HCT116 (cell line): Measurements from ENCODE around the gene MINDY4B. TPM values are rescaled to one million over a fixed set of nuclear protein-coding genes. Genes with fewer than 3 reads are reported as not detected.

Experiments used
- ATAC-seq: fragments of 200-7000 bp; cut with Tn5 transposase; 2 replicates; pipeline ENCODE4 v1.9.1; 2020; ENCODE audit warnings: mild to moderate bottlenecking, moderate library complexity
- BruUV-seq: library from RNA; stranded (reverse); fragments of 400-500 nt; replicated peaks from 2 replicates; lab custom pipeline; 2021; lab: Mats Ljungman, UMichigan
- CTCF ChIA-PET: fragments of 300-600 bp; sonication (Branson Sonifier 250); formaldehyde crosslinking; loops from one replicate; lab custom pipeline; 2021; ENCODE audit warnings: antibody characterized with exemption; lab: Charles Lee
- POLR2A ChIA-PET: fragments of 300-600, 350-600 bp; sonication (Branson Sonifier 250); formaldehyde crosslinking; loops from one replicate; lab custom pipeline; 2021; ENCODE audit warnings: antibody characterized with exemption; lab: Charles Lee
- RAD21 ChIA-PET, 2 experiments: fragments of 300-600 bp; sonication (Branson Sonifier 250); formaldehyde crosslinking; loops; one replicate each; lab custom pipeline; 2023; ENCODE audit warnings: low total read pairs in 2 of 2; ENCODE audit not compliant: uncharacterized antibody in 2 of 2, unreplicated experiment in 2 of 2, low non-redundant PET in 1 of 2; lab: Charles Lee
- DNase-seq: peaks from one replicate; pipeline ENCODE4 v3.0.0-alpha.2; 2010; ENCODE audit warnings: low read depth, low spot score
- H2AFZ ChIP-seq: fragments of 200-600 bp; shearing (Covaris generic), sonication (generic); 2 replicates; pipeline ENCODE4 v1.6.1; 2017; ENCODE audit warnings: low read depth, mixed run types, mixed read lengths, antibody characterized with exemption, low read length; ENCODE audit not compliant: poor library complexity, severe bottlenecking
- H3K27ac ChIP-seq: 2 replicates; pipeline ENCODE4 v1.5.1; 2012; ENCODE audit warnings: low read depth, low read length
- H3K27me3 ChIP-seq: fragments of 200-600 bp; sonication (generic); 2 replicates; pipeline ENCODE4 v1.6.1; 2016; ENCODE audit warnings: mixed run types, low read length, mixed read lengths; ENCODE audit not compliant: insufficient read depth
- H3K36me3 ChIP-seq, 2 experiments: fragments of 200-500 bp in 1 of 2; fragments of 200-600 bp in 1 of 2; sonication (Bioruptor generic) in 1 of 2; sonication (generic) in 1 of 2; 2 replicates each; pipeline versions ENCODE4 v1.5.1 to v1.6.1; 2014 to 2016; ENCODE audit warnings: low read length in 2 of 2, inconsistent platforms in 1 of 2, mixed read lengths in 1 of 2, mixed run types in 1 of 2; ENCODE audit not compliant: insufficient read depth in 2 of 2, control insufficient read depth in 1 of 2
- H3K4me1 ChIP-seq, 2 experiments: fragments of 200-600 bp in 1 of 2; sonication (generic) in 1 of 2; 2 replicates each; pipeline versions ENCODE4 v1.5.1 to v1.6.1; 2012 to 2017; ENCODE audit warnings: low read length in 2 of 2, inconsistent platforms in 1 of 2, mild to moderate bottlenecking in 1 of 2, mixed read lengths in 1 of 2, mixed run types in 1 of 2, moderate library complexity in 1 of 2; ENCODE audit not compliant: insufficient read depth in 2 of 2, control insufficient read depth in 1 of 2
- H3K4me2 ChIP-seq: fragments of 200-600 bp; sonication (generic); 2 replicates; pipeline ENCODE4 v1.6.1; 2017; ENCODE audit warnings: mixed run types, low read length, mixed read lengths
- H3K4me3 ChIP-seq, 2 experiments: fragments of 200-600 bp in 1 of 2; sonication (generic) in 1 of 2; replicated peaks in 1 of 2; 2 replicates each; pipeline ENCODE4 v1.5.1; 2011 to 2016; ENCODE audit warnings: low read length in 2 of 2, control low read depth in 1 of 2, low read depth in 1 of 2, mild to moderate bottlenecking in 1 of 2, mixed read lengths in 1 of 2, mixed run types in 1 of 2
- H3K79me2 ChIP-seq: fragments of 200-600 bp; sonication (generic); 2 replicates; pipeline ENCODE4 v1.6.1; 2017; ENCODE audit warnings: mild to moderate bottlenecking, mixed run types, low read length, moderate library complexity, mixed read lengths; ENCODE audit not compliant: insufficient read depth
- H3K9ac ChIP-seq: fragments of 200-600 bp; sonication (generic); 2 replicates; pipeline ENCODE4 v1.6.1; 2016; ENCODE audit warnings: low read length, mixed read lengths
- H3K9me2 ChIP-seq: fragments of 200-600 bp; sonication (generic), shearing (Covaris generic); 2 replicates; pipeline ENCODE4 v1.6.1; 2017; ENCODE audit warnings: mixed run types, mild to moderate bottlenecking, moderate library complexity; ENCODE audit not compliant: insufficient read depth
- H3K9me3 ChIP-seq, 2 experiments: fragments of 200-500 bp in 1 of 2; fragments of 200-600 bp in 1 of 2; sonication (Bioruptor generic) in 1 of 2; sonication (generic) in 1 of 2; 2 replicates each; pipeline ENCODE4 v1.6.1; 2014 to 2017; ENCODE audit warnings: low read length in 2 of 2, mixed read lengths in 2 of 2, inconsistent platforms in 1 of 2, low read depth in 1 of 2, mild to moderate bottlenecking in 1 of 2, mixed run types in 1 of 2, moderate library complexity in 1 of 2; ENCODE audit not compliant: control insufficient read depth in 1 of 2, insufficient read depth in 1 of 2
- H4K20me1 ChIP-seq: fragments of 200-600 bp; sonication (generic), shearing (Covaris generic); 2 replicates; pipeline ENCODE4 v1.6.1; 2017; ENCODE audit warnings: mixed run types, mild to moderate bottlenecking, moderate library complexity; ENCODE audit not compliant: insufficient read depth
- CEBPB ChIP-seq: IDR thresholded peaks from 2 replicates; pipeline ENCODE4 v1.6.1; 2012; ENCODE audit warnings: low read depth
- EGR1 ChIP-seq: IDR thresholded peaks from 2 replicates; pipeline ENCODE4 v1.6.1; 2012; ENCODE audit warnings: low read depth
- EZH2phosphoT487 ChIP-seq: fragments of 200-600 bp; IDR thresholded peaks from 2 replicates; pipeline ENCODE4 v1.6.1; 2018; ENCODE audit warnings: antibody characterized with exemption, borderline replicate concordance
- POLR2A ChIP-seq: IDR thresholded peaks from 2 replicates; pipeline ENCODE4 v1.7.0; 2011; ENCODE audit warnings: borderline replicate concordance; ENCODE audit not compliant: insufficient read depth, insufficient read length; ENCODE audit errors: extremely low read depth
- POLR2AphosphoS5 ChIP-seq: IDR thresholded peaks from 2 replicates; pipeline ENCODE4 v1.6.1; 2011; ENCODE audit warnings: mild to moderate bottlenecking, low read depth, low read length, moderate library complexity
- REST ChIP-seq: IDR thresholded peaks from 2 replicates; pipeline ENCODE4 v1.6.1; 2012; ENCODE audit warnings: low read depth
- SRF ChIP-seq: IDR thresholded peaks from 2 replicates; pipeline ENCODE4 v1.6.1; 2012; ENCODE audit warnings: low read depth
- TCF7L2 ChIP-seq: IDR thresholded peaks from 2 replicates; pipeline ENCODE4 v1.7.0; 2011; ENCODE audit warnings: borderline replicate concordance, inconsistent platforms; ENCODE audit not compliant: insufficient read depth, insufficient read length; ENCODE audit errors: extremely low read depth
- YY1 ChIP-seq: IDR thresholded peaks from 2 replicates; pipeline ENCODE4 v1.6.1; 2011; ENCODE audit warnings: low read length, low read depth, moderate library complexity, mild to moderate bottlenecking; ENCODE audit not compliant: insufficient replicate concordance; ENCODE audit errors: extremely low read depth
- ZNF274 ChIP-seq: fragments of 200-500 bp; sonication (Bioruptor generic); IDR thresholded peaks from 2 replicates; pipeline ENCODE4 v1.6.1; 2014; ENCODE audit warnings: mild to moderate bottlenecking, low read depth, low read length, inconsistent platforms
- intact Hi-C: fragments of 100-400 bp; cut with micrococcal nuclease; formaldehyde crosslinking; loops from 2 replicates; pipeline ENCODE4 v1.10.0; 2022
- total RNA-seq: library from RNA; stranded (reverse); gene quantifications from one replicate; pipeline ENCODE4 v1.2.1, GENCODE V29; 2021; ENCODE audit not compliant: unreplicated experiment
- TF ChIP-seq, protein P1 (sequence below): IDR thresholded peaks from 2 replicates; pipeline ENCODE4 v1.6.1; 2011; ENCODE audit warnings: mild to moderate bottlenecking, low read length, moderate library complexity; ENCODE audit not compliant: insufficient replicate concordance; ENCODE audit errors: extremely low read depth

Gene MINDY4B
- total RNA-seq, 1 experiment from 2014 or later = not detected

- H3K79me2 ChIP-seq = no peaks in the 10 kb centered on the region
- TF ChIP-seq SRF (no peak), TCF7L2 (no peak), ZNF274 (no peak), POLR2AphosphoS5 (no peak), CEBPB (no peak), POLR2A (no peak), YY1 (no peak), REST (no peak), EGR1 (no peak), EZH2phosphoT487 (no peak)
- TF ChIP-seq, protein P1, sequence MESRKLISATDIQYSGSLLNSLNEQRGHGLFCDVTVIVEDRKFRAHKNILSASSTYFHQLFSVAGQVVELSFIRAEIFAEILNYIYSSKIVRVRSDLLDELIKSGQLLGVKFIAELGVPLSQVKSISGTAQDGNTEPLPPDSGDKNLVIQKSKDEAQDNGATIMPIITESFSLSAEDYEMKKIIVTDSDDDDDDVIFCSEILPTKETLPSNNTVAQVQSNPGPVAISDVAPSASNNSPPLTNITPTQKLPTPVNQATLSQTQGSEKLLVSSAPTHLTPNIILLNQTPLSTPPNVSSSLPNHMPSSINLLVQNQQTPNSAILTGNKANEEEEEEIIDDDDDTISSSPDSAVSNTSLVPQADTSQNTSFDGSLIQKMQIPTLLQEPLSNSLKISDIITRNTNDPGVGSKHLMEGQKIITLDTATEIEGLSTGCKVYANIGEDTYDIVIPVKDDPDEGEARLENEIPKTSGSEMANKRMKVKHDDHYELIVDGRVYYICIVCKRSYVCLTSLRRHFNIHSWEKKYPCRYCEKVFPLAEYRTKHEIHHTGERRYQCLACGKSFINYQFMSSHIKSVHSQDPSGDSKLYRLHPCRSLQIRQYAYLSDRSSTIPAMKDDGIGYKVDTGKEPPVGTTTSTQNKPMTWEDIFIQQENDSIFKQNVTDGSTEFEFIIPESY = no peak
- H3K27me3 ChIP-seq = no peaks in the 10 kb centered on the region
- CTCF ChIA-PET = no interaction called here
- no peaks in the 10 kb centered on the region for H4K20me1 ChIP-seq
- H3K4me3 ChIP-seq = no peak overlapping the region
- H3K9me2 ChIP-seq = no peaks in the 10 kb centered on the region
- H2AFZ ChIP-seq = no peak overlapping the region
- intact Hi-C loops = no loop called here
- H3K36me3 ChIP-seq = no peaks in the 10 kb centered on the region
- RAD21 ChIA-PET = no interaction called here
- BruUV-seq = no TSS peak
- no peak overlapping the region for H3K9ac ChIP-seq
- POLR2A ChIA-PET = no interaction called here
- DNase-seq = no peak
- no peak overlapping the region for H3K27ac ChIP-seq
- ATAC-seq = no peak
- no peaks in the 10 kb centered on the region; a peak in 1 of 4 replicates for H3K4me1 ChIP-seq
- H3K9me3 ChIP-seq = no peaks in the 10 kb centered on the region
- H3K4me2 ChIP-seq = no peak overlapping the region
These were observed 34.8 kb downstream of the MINDY4B start for GRCh38 chr3:150870406-150870805.
